Measurements from ENCODE around the gene CTBP2.

DNA sequence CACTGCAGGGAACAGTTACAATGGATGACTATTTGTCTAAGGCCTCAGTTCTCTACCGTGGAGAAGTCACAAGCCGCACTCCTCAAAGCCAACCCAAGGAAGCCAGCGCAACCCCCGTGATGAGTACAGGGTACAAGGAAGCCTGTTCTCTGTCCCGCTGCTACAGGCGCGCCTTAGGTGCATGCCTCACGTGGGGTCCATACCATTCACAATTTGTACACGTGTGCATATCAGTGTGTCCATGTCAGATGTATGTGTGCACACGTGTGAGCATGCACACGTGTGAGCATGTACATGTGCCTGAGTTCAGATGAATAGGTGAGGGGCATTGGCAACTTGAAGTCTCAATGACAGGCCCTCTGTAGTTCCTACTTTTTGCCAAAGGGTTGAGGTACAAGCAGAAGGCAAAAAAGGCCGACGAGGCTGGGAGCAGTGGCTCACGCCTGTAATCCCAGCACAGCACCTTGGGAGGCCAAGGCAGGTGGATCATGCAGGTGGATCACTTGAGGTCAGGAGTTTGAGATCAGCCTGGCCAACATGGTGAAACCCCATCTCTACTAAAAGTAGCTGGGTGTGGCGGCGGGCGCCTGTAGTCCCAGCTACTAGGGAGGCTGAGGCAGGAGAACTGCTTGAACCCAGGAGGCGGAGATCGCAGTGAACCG, 62.8 kb downstream of the CTBP2 start:
- TF ChIP-seq, protein P1, sequence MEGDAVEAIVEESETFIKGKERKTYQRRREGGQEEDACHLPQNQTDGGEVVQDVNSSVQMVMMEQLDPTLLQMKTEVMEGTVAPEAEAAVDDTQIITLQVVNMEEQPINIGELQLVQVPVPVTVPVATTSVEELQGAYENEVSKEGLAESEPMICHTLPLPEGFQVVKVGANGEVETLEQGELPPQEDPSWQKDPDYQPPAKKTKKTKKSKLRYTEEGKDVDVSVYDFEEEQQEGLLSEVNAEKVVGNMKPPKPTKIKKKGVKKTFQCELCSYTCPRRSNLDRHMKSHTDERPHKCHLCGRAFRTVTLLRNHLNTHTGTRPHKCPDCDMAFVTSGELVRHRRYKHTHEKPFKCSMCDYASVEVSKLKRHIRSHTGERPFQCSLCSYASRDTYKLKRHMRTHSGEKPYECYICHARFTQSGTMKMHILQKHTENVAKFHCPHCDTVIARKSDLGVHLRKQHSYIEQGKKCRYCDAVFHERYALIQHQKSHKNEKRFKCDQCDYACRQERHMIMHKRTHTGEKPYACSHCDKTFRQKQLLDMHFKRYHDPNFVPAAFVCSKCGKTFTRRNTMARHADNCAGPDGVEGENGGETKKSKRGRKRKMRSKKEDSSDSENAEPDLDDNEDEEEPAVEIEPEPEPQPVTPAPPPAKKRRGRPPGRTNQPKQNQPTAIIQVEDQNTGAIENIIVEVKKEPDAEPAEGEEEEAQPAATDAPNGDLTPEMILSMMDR (optimal IDR thresholded peaks at IDR 0.05 in 1 of 3, IDR thresholded peaks at IDR 0.05 in 1 of 3, conservative IDR thresholded peaks at IDR 0.05 in 1 of 3; ENCODE audit: extremely low read depth in 1 of 3, insufficient read depth in 2 of 3, low read length in 3 of 3) = no peak
- TF ChIP-seq EZH2 (IDR thresholded peaks at IDR 0.05; ENCODE audit: low read length) = no peak

Data from keratinocyte (primary cell).